NCI-H2107 (cell line): ENCODE data around the gene ID3.
"Not testable (repeated sequence)": the region's sequence is repeated elsewhere in the genome, so short reads cannot be mapped to it uniquely, and the experiment has no call there.

Experiments used
- DNase-seq: peaks from one replicate; lab custom pipeline; 2025; lab: John Stamatoyannopoulos, UW

ID3 gene

DNA sequence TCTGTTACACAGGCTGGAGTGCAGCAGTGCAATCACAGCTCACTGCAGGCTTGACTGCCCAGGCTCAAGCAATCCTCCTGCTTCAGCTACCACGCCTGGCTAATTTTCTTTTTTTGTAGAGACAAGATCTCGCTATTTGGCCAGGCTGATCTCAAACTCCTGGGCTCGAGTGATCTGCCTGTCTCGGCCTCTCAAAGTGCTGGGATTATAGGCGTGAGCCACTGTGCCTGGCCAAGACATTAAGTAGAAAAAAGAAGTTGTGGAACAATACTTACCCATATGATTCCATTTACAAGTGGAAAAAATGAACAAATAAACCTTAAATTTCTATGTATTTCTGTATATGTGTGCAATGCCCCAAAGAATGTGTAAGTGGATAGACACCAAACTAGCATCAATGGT lies 30.3 kb upstream of the ID3 start:
- no peak for DNase-seq

DNA sequence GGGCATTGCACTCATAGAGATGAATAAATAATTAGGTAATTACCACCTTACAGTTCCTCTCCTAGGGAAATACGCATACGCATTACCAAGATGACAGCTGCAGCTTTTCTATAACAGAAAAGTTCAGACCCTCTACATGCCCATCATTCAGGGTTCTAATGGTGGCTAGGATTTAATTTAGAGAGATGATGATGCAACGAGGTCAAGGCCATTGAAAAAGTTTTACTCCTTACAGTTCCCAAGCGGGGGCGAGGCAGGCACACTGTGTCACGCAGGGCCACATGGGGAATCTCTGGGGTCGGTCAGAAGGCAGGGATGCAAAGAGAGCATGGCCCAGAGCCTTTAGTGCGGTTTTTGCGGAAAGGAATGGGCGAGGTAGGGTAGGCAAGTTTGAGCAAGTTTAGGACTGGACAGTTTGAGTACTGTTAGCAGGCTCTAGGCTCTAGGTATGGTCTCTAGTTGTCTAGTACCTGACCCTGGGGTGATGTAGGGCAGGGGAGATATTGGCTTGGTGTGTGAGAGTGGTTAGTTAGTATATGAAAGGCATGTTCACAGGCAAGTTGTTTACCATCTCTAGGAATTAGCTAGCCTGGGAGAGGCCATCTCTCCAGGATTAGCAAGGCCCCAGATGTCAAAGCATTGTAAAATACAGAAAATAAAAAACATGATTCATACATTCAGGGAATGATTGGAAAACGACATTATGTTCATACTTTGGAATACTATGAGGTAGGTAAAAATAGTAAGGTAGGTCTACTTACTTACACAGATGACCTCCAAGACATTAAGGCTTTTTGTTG lies 29.6 kb upstream of the ID3 start:
- DNase-seq, result no peak

DNA sequence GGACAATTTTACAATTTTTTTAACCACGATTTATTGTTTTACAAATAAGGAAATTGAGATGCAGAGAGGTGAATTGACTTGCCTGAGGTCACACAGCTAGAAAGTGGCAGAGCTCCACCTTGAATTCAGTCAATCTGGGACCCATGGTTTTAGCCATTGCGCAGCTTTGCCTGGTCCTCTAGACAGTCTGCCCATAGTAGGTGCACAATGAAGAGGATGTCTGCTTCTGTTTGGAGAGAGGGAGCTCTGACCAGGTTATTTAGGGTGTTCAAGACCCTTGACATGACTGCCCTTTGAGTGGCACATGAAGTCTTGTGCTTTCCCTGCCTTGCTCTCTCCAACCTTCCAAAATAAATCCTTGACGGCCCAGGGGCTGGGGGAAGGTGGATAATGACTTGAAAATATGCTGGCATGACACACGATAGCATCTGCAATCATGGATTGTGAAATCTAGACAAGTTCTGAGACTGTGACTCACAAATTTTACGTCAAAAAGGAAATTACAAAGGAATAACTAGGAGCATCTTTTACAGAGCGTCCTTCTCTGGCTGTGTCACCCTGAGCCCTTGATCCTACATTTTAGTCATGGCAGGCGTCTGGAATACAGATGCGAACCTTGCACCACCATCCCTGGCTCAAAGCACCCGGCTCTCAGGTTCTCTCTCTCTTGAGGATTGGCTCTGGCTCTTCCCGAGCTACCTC lies 26.2 kb upstream of the ID3 start:
- DNase-seq, result no peak

- not testable (repeated sequence) for DNase-seq
Measured at GRCh38 chr1:23583727-23584126, 24.4 kb upstream of the ID3 start.

GRCh38 chr1:23582820-23583219 lies 23.5 kb upstream of the ID3 start:
- DNase-seq, result no peak

- DNase-seq, result no peak
Measured at GRCh38 chr1:23581219-23581618, 21.9 kb upstream of the ID3 start.

DNA sequence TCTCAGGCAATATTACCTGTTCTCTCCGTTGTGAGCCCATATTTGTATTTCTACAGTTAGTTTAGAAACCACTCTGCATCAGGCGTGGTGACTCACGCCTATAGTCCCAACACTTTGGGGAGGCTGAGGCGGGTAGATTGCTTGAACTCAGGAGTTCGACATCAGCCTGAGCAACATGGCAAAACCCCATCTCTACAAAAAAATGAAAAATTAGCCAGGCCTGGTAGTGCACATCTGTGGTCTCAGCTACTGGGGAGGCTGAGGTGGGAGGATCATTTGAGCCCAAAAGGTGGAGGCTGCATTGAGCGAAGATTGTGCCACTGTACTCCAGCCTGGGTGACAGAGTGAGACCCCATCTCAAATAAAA lies 19.7 kb upstream of the ID3 start:
- DNase-seq, result no peak

GRCh38 chr1:23578311-23578996 lies 19.2 kb upstream of the ID3 start:
- no peak for DNase-seq

DNA sequence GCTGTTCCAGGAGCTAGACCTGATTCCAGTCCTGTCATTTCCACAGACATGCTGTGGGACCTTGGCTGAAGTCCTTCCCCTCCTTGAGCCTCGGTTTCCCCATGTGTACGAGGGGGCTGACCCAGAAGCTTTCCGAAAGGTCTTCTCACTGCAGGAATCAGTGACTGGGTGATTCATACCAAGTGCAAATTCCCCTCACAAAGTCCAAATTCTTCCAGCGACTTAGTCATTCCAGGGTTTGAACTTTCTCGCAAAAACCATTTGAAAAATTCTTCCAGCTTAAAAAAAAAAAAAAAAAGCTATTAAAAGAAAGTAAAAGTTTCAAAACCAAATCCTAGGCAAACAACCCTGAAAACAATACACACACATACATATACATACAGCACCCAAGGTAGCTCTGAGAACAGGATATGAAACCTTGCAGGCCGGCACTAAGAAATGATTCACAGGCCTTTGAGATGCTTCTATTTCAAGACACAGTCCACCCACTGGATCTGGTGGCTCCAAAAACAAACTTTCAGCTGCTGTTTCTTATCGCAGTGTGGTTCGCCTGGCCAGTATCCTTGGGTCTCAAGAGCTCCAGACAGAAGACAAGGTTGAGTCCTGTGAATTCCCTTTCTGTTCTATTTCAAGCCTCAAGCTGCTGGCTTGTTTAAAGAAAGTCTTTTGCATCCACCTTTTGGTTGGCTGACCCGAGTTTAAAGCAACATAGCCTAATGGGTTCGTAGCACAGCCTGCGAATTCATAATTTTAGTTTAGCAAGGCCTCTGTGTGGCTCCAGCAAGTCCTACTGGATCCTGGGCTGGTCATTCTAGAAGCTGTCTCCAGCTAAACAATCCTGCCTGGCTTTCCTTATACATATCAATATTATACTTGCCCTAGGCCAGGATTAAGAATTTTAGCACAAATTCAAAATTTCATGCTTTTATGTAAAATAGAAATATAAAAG lies 18.0 kb upstream of the ID3 start:
- DNase-seq, result no peak

DNA sequence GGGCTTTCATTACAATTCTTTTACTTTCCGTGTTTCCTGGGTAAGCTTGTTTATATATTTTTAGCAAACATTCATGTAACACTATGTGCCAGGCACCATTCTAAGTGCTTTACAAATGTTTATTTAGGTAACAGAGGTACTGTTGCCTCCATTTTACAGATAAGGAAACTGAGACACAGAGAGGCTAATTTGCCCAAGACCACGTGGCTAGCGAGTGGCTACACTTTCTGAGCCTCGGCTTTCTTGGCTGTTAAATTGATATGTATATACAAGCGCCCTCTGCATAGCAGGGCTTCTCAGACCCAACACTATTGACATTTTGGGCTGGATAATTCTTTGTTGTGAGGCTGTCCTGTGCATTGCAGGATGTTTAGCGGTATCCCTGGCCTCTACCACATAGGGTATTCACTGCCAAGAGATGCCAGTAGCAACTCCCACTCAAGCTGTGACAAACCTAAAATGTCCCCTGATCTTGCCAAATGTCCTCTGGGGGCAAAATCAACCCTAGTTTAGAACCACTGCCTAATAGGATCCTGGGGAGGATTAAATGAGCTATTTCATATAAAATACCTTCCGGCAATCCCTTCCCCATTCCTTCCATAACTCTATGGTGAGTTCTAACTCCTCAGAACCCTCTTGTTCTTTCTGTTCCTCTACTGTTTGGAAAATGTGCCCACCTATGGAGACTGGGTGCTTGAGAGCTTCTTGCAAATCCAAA lies 17.2 kb upstream of the ID3 start:
- no peak for DNase-seq

GRCh38 chr1:23575226-23575810 lies 16.0 kb upstream of the ID3 start:
- DNase-seq, result no peak

DNA sequence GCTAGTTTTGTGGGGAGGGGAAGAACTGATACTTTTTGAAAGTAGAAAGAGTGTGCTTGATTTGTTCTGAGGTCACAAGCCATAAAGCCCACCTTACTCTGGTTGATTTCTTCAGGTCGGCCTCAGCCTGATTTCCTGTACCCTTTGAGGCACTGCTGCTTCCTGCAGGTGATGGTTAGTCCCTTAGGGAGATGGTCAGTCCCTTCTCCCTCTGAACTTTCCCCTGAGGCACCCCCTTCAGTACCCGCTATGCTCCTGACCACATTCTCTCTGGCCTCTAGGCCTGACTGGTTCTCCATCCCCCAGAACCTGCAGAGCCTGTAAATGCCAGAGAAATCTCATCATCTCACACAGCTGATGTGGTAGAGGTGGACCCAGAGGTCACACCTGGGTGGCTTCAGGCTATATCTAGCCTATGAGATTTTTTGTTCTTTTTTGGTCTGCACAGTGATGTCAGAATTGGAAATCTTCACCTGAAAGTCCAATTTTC lies 15.0 kb upstream of the ID3 start:
- no peak for DNase-seq

- DNase-seq, result no peak
Measured at GRCh38 chr1:23573574-23574182, 14.4 kb upstream of the ID3 start.

GRCh38 chr1:23571465-23571864 lies 12.2 kb upstream of the ID3 start:
- DNase-seq, result no peak

DNA sequence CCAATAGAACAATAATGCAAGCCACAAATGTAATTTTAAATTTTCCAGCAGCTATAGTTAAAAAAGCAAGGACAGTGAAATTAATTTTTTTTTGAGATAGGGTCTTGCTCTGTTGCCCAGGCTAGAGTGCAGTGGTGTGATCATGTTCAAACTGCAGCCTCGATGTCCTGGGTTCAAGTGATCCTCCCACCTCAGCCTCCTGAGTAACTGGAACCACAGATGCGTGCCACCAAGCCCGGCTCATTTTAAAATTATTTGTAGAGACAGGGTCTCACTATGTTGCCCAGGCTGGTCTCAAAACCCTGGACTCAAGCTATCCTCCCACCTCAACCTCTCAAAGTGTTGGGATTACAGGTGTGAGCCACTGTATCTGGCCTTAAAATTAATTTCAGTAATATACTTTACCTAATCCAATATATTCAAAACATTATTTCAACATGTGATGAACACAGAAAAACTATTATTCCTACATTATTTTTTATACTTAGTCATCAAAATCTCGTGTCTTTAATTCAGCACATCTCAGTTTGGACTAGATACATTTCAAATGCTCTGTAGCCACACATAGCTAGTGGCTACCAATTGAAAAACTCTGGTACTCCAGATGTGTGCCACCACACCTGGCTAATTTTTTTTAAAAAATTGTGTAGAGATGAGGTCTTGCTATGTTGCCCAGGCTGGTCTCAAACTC lies 10.8 kb upstream of the ID3 start:
- DNase-seq, result no peak

- DNase-seq, result no peak
Measured at GRCh38 chr1:23568608-23569383, 9.5 kb upstream of the ID3 start.

DNA sequence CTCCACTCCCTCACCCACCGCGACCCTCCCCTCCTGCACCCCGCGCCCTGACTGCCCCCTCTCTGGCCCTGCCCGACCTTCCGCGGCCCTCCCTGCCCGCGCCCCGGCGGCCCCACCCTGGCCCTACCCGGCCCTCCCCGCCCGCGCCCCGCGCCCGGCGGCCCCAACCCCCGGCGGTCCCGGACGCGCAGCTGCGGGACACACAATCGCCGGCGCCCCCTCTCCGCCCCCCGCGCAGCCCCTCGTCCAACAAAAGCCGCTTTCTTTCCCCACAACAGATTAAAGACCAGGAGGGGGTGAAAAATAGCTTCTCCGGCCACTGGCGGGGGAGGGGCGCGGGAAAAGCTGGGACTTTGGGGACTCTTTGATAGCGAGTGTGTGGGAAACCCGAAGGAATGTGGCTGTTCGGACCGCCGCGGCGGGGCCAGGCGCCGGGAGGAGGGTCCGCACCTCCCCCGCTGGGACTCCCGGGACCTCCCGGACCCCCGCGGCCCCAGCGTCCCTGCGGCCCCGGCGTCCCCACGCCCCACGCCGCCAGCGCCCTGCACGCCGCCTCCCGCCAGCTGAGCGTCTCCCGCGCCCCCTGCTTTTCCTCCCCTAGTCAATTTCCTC lies 8.8 kb upstream of the ID3 start:
- DNase-seq, result no peak

DNA sequence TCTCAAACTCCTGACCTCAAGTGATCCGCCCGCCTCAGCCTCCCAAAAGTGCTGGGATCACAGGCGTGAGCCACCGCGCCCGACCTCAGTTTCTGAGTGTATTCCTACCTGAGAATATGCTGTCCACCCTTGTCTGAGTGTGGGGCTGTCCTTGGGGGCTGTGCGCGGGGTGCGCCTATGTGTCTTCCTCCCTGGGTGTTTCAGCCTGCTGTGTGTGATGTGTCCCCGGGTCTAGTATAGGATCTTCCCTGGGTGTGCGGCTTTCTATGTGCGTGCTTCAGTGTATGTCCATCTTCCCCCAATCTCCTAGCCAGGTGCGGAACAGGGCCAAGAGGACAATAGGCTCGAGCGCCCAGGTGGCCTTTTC lies 8.3 kb upstream of the ID3 start:
- DNase-seq, result no peak

- DNase-seq, result no peak
Measured at GRCh38 chr1:23566304-23566703, 7.0 kb upstream of the ID3 start.
